ENCODE results near the gene SIRT6.
"Not testable (repeated sequence)": the region's sequence is repeated elsewhere in the genome, so short reads cannot be mapped to it uniquely, and the experiment has no call there.

Gene SIRT6

DNA sequence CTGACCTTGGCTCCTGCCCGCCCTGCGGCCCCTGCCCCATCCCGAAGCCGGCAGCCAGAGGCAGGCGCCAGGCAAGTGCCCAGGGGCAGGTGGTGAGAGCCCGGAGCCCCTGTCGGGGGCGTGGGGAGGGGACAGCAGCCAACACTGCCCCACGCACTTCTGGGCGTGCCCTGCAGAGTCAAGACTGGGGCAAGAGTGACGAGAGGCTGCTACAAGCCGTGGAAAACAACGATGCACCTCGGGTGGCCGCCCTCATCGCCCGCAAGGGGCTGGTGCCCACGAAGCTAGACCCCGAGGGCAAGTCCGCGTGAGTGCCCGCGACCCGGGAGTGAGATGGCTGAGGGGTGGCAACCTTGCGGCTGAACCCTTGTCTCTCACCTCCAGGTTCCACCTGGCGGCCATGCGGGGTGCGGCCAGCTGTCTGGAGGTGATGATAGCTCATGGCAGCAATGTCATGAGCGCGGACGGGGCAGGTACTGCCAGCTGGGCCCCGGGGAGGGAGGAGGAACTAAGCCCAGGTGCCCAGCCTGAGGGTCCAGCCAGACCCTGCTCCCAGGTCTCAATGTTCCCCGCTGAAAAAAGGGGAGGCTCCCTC, 17.4 kb upstream of the SIRT6 start:
- DNase-seq (ENCODE audit: low spot score) = no peak

DNA sequence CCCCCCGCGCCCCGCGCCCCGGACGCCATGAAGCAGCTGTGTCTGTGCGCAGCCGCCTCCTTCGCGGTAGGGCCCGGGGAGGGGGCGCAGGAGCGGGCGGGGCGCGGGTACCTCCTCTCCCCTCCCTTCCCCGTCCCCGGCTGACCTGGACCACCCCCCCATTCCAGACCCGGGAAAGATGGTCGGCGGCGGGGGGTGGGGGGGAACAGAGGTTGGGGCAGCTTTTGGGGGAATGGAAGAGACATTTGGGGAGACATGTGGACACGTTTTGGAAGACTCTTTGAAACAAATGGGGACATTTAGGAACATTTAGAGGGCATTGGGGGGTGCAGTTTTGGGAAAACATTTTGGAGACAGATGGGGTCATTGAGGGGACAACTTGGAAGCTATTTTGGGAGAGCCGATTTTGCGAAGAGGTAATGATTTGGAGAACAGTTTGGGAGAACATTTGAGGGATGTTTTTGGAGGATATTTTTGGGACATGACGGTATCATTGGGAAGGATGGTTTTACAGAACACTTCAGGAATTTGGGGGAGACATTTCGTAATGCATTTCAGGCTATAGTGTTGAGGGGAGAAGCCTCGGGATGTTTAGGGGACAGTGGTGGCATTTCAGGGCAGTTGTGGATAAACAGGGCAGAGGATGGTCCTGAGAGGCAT, 16.2 kb upstream of the SIRT6 start:
- no peak for DNase-seq (ENCODE audit: low spot score)

DNA sequence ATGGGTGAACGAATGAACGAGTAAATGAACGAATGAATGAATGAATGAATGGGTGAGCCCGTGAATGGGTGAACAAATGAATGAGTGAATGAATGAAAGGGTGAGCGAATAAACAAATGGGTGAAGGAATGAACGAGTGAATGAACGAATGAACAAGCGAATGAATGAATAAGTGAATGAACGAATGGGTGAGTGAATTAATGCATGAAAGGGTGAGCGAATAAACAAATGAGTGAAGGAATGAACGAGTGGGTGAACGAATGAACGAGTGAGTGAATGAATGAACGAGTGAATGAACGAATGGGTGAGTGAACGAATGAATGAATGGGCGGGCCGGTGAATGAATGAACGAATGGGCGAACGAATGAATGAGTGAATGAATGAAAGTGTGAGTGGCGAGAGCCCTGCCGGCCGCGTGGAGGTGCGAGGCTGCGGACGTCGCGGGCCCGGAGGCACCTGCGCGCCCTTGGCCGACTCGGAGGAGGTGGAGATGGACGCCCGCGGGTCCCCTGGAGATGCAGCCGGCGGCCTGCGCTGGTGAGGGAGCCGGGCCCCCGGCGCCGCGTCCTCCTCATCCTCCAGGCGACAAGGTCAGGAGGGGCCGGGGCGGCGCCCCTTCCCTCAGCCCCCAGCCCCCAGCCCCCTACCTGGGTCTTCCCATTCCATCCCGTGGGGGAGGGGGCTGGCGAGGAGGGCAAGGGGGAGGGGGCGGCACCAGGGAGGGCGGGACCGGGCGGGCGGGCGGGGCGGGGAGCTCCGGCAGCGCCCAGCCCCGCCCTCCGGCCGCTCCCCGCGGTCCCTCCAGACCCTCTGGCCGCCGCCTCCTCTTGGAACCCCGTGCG, 15.5 kb upstream of the SIRT6 start:
- no peak for DNase-seq (ENCODE audit: low spot score)

DNA sequence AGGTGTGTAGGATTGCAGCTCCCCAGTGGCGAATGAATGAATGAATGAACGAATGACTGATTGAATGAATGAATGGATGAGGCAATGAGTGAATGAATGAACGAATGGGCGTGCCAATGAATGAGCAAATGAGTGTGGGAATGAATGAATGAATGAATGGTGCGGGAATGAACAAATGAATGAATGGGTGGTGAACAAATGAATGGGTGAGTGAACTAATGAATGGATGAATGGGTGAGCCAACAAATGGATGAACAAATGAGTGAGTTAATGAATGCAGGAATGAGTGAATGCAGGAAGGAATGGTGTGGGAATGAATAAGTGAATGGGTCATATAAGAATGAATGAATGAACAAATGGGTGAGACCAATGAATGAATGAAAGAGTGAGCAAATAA, 14.9 kb upstream of the SIRT6 start:
- DNase-seq (ENCODE audit: low spot score) = no peak

DNA sequence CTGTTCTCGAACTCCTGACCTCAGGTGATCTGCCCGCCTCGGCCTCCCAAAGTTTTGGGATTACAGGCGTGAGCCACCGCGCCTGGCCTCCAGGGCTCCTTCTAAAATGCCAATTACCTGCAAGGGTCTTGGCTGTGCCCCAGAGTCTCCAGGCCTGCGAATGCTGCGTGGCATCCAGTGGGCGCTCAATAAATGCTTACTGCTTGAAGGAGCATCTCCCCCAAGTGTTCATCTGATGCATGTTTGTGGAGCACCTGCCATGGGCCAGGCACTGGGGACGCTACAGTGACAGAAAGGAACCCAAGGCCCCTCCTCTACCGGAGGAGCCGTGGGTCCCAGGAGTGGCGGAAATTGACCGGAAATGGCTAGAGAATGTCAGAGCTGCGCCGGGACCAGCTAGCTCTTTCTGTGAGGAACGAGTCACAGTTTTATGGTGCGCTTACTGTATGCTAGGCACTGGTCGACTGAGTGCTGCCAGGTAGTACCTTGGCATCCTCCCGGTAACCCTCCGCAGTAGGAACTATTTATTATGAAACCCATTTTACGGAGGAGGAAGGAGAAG, 14.3 kb upstream of the SIRT6 start:
- DNase-seq (ENCODE audit: low spot score) = no peak

DNA sequence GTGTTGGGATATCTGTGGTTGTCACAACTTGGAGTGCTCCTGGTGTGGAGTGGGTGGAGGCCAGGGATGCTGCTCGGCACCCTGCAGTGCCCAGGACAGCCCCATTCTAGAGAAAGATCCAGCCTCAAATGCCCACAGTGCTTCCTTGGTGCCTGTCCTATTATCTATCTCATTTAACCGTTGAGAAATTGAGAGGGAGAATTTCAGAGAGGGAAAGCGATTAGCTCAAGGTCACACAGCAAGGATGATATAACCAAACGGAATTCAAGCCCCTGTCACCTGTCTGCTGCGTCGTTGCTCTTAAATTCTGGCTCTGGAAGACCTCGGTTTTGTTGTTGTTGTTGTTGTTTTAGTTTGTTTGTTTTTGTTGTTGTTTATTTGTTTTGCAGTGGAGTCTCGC, 13.6 kb upstream of the SIRT6 start:
- no peak for DNase-seq (ENCODE audit: low spot score)

DNA sequence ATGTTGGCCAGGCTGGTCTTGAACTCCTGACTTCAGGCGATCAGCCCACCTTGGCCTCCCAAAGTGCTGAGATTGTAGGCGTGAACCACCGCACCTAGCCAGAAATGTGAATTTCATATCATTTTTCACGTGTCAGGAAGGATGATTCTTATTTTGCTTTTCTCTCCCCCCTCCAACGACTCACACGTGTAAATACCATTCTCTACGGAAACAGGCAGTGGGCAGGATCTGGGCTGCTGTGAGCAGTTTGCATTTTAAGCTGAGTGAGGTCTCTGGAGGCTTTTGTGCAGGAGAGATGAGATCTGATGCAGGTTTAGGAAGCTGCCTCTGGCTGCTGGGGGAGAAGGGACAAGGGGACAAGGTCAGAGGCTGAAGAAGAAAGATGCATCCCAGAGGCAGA, 12.0 kb upstream of the SIRT6 start:
- DNase-seq (ENCODE audit: low spot score) = no peak

DNA sequence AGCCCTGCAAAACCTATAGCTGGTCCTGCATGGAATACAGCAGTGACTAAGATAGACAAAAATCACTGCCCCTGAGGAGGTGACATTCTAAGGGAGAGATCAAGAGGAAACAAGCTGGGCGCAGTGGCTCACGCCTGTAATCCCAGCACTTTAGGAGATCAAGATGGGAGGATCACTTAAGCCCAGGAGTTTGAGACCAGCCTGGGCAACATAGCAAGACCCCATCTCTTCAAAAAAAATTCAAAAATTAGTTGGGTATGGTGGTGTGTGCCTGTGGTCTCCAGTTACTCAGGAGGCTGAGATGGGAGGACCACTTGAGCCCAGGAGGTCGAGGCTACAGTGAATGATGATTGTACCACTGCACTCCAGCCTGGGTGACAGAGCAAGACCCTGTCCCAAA, 10.2 kb upstream of the SIRT6 start:
- DNase-seq (ENCODE audit: low spot score) = not testable (repeated sequence)

DNA sequence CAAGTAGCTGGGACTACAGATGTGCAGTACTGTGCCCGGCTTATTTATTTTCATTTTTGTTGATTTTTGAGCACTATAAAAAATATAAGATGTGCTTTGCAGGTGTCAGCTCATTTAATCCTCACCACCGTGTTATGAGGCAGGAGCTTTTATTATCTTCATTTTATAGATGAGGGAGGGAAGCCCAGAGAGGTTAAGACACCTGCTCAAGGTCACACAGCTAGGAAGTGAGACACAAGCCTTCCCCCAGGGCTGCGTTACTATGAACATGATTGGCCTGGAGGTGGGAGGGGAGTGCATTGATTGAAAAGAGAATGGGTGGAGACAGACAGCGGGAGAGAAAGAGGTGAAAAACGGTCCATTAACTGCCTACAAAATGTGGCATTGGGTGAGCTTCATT, 7.3 kb upstream of the SIRT6 start:
- no peak for DNase-seq (ENCODE audit: low spot score)

DNA sequence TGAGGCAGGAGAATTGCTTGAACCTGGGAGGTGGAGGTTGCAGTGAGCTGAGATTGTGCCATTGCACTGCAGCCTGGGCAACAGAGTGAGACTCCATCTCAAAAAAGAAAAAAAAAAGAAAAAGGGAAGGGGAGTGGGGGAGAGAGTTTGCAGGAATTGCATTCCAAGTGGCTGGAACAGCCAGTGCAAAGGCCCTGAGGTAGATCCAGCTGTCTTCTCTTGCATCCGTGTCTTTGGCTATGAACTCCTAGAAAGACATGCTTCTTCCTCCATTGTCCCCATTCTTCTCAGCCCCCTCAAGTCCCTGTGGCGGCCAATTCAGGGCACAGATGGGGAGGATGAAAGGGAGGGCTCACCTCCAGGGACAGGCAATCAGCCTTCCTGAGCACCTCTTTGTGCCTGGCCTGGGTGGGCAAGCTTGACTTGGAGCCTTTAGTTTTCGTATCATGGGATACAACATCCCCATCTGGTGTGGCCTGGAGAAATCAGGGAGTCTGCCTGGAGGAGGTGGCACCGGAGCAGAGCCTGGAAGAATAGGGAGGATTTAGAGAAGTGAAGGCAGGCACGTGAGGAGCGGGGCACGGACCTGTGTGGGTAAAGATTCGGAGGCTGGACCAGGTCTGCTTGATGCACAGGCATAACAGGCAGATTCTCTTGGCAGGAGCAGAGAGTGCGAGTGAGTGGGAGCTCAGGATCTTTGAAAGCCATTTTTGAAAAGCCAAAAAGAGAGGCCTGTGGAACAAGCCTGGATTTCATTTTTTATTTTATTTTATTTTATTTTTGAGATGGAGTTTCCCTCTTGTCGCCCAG, 5.2 kb upstream of the SIRT6 start:
- no peak for DNase-seq (ENCODE audit: low spot score)

DNA sequence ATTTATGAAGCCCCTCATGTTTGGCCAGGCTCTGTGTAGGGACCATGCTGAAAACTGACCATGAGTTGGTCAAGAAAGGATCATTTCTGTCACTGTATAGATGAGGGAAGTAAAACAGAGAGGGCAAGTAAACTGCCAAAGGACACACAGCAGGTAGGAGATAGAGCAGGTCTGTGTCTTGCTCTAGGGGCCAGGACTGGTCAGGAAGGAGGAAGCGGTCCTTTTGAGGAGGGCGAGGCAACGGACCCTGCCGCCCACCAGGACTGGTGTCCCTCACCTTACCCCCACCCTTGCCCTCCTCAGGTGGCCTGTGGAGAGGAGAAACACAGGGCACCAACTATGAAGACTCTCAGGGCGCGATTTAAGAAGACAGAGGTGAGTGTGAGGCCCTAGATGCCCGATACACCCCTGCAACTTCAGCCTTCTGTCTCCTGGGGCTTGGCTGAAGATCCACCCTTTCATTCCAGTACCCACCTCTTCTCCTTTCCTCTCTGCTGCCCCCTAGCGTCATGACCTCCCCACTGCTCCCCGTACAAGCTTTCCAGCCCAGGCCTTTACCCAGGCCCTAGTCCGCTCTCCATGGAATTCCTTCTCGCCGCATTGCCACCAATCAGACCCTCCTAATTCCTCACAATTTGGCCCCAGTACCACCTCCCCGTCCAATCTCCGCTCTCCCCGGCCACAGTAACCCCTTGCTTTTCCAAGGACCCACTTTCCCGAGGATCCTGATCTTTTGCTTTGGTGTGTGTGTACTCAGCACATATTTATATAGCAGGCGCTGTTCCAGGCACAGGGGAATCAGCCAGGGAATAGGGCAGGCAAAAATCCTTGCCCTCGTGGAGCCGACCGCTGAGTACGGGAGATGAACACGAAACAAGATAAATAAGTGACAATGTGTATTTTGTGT, 4.0 kb upstream of the SIRT6 start:
- peak; percentile 92 for DNase-seq (ENCODE audit: low spot score)

DNA sequence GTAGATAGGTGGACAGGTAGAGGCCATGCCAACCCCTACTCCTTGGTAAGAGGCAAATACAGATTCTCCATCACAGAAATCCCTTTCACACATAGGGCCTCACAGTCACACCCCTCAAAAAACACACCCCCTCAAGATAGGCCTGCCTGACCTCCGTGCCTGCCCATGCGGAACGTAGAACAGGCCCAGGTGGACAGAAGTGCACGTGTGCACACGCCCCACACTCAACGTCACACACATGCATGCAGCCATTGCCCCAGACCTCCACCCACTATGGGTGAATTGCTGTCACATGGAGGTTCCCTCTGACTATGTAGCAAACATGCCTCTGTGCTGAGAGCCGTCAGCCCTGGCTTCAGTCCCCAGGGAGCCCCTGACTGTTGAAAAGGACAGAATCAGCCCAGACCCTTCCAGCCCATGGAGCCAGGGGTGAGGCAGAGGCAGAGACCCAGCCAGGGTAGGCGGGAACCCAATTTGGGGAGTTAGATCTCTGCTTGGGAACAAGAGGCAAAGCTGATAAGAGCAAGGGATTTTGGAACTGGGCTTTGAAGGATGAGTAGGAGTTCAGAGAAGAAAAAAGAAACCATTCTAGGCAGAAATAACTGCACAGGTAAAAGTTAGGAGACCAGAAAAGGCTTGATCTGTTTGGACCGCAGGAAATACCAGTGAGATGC, 3.2 kb upstream of the SIRT6 start:
- DNase-seq (ENCODE audit: low spot score) = no peak

DNA sequence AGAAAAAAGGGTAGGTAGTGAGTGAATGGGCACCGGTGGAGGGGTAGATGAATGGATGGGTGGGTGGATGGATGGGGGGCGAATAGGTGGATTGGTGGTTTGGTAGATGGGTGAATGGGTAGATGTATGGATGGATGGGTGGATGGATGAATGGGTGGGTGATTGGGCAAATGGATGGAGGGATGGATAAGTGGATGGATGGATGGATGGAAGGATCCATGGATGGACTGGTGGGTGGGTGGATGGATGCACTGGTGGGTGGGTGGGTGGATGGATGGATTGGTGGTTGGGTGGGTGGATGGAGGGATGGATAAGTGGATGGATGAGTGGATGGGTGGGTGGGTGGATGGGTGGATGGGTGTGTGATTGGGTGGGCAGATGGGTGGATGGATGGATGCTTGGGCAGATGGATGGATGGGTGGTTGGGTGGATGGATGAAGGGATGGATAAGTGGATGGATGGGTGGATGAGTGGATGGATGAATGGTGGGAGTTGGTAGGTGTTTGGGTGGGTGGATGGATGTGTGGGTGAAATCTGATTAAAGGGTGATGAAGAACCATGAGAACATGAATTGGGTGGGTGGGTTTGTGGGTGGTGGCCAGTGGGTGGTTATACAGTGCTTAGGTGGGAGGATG, 2.5 kb upstream of the SIRT6 start:
- DNase-seq (ENCODE audit: low spot score) = no peak

DNA sequence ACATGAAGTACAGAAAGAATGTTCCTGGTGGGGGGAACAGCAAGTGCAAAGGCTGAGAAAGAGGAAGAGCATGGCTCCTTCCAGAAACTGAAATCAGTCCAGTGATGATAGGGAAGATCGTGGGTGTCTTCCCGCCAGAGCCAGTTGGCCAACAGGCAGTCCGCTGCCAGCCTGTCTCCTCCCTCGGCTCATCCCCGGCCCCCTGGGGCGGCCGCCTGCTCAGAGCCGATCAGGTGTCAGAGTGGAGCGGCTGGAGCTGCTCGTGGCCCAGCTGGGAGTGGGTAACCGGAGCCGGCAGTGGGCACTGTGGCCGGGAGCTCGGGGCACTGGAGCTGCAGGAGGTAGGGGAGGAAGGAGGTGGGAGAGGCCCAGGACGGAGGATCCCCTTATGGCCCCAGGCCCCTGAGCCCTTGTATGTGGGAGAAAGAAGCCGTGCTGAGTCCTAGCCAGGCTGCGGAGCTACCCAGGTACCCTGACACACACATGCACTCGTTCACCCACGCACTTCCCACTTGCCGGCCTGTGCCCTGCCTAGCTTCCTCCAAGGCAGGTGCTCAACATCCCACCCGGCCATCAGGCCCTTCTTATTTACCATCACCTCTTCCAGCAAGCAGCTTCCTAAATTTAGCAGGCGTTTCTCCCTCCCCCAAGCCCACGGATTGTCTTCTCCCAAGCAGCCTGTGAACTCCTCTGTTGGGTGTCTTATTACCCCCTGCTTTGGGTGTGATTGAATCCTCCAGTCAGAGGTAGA, 1.8 kb upstream of the SIRT6 start:
- no peak for DNase-seq (ENCODE audit: low spot score)

DNA sequence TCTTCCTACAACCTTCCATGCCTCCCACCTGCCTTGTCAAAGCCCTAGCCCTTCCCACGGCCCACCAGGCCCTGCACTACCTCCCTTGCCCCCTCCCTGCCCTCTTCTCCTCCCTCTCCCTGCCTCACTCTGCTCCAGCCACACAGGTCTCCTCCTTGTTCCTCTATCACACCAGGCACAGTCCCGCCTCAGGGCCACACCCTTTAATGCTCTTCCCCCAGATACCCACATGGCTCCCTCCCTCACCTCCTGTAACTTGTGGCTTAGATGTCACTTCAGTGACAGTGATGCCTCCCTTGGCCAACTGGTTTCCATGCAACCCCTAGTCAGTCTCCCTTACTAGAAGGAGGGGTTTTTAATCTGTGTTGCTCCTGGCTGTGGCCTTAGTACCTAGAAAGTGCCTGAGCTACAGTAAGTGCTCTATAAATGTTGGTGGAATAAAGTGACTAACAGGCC, 1.3 kb downstream of the SIRT6 start:
- no peak for DNase-seq (ENCODE audit: low spot score)

DNA sequence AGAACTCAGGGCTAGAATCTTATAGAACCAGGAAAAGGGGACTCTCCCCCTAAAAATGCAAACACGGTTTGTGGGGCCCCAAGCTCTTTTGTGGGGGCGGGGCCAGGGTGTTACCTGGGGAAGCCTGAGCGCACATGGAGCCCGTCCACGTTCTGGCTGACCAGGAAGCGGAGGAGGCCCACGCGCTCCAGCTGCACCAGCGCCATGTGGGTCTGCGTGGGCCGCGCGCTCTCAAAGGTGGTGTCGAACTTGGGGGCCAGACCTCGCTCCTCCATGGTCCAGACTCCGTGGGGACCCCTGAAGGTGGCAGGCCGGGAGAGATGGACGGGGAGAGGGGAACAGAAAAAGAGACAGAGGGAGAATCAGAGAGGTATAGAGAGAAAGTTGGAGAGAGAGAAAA, 3.4 kb downstream of the SIRT6 start:
- DNase-seq (ENCODE audit: low spot score) = no peak

DNA sequence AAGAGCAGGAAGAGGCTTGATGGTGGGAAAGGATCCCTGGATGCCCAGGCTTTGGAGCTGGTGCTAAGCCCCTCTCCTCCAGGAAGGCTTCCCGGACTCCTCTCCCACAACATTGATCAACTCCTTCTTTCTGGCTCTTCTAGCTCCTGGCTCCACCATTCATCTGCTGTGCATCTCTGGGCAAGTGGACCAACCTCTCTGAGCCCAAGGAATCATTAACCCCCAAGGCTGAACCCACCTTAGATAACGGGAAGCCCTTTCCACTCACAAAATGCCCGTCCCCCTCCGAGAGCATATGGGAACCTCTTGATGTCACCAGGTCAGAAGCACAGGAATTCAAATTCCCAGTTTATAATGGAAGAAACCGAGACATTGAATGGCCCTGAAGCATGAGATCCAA, 5.2 kb downstream of the SIRT6 start:
- no peak for DNase-seq (ENCODE audit: low spot score)

DNA sequence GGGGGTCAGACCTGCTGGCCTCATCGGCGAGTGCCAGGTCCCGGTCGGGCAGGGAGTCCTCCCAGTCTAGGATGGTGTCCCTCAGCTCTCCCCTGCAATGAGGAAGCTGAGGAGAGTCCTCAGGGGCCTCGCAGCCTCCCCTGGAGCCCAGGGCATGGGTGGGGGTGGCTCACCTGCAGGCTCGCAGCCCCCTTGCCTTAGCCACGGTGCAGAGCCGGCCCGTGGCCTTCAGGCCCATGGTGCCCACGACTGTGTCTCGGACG, 6.8 kb downstream of the SIRT6 start:
- DNase-seq (ENCODE audit: low spot score) = no peak

DNA sequence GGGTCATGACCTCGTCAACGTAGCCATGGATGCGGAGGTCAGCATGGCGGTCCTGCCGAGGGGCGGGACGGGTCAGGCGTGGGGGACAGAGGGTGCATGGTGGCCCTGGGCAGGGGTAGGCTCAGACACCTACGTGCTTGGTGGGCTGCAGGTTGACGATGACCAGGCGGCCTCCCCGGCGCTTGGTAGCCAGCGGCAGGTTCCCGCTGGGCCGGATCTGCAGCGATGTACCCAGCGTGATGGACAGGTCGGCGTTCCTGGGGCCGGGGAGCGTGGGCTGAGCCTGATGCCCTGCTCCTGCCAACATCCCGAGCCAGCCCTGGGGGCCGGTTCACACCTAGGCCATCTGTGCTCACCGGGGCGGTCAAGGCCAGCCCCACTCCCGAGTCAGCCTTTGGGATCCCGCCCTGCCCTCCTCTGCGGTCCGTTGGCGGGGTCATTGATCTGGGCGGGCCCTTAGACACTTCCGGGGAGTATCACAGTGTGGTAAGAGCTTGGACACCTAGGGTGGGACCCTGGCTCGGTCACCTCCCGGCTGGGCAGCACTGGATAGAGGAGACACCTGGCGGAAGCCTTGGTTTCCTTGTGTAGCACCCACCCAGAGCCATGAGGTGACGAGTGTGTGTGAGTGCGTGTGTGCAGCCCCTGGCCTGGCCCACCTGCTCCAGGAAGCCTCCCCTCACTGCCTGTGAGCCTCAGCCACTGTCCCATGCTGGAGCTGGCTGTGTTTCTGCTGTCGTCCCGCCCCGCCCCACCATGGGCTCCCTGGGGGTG, 7.3 kb downstream of the SIRT6 start:
- no peak for DNase-seq (ENCODE audit: low spot score)

Measured in GM03348 (cell line).